Islet precursor cell (in vitro differentiated cells): Measurements from ENCODE around the gene CDH8.

ENCODE experiments used
- DNase-seq: peaks from one replicate; pipeline ENCODE4 v3.0.0-alpha.2; 2018

Gene CDH8

GRCh38 chr16:62029947-62030346, 6.3 kb downstream of the CDH8 start:
- DNase-seq, result no peak

DNA sequence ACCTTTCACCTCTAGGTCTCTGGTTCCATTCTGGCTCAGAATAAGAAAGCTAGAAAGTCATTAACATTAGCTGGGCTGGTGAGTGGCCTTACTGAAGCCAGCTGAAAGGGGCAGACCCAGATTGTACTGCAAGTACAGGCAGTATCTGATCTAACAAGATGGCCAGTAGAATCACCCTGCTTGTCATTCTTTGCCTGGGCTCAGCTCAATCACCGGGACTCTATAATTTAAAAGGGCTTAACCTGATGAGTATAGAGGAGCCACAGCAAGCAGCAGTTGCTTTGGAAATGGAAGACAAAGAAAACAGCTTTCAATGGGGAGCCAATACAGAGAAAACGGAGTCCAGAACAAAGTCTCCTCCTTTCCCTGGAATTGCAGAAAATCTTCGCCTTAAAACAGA, 13.6 kb downstream of the CDH8 start:
- no peak for DNase-seq

- no peak for DNase-seq
Observed at GRCh38 chr16:62021161-62021581, 15.1 kb downstream of the CDH8 start.

GRCh38 chr16:62020681-62021080, 15.6 kb downstream of the CDH8 start:
- DNase-seq, result no peak

DNA sequence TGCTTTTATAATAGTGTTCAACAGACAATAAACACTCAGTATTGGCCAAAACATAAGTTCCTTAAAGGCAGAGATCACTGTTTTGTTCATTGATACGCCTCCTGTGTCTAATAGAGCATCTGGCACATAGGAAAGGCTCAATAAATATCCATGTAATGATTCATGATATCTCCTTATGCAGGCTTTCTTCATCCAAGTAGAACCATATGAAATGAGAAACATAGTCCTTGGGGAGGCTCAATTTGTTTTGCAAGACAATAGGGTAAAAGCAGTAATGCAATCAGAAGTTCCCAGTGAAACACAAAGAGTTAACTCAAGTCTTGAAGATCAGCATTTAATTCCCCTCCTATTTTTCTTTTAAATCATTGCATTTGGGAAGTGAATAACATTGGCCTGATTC, 16.4 kb downstream of the CDH8 start:
- DNase-seq, result no peak

DNA sequence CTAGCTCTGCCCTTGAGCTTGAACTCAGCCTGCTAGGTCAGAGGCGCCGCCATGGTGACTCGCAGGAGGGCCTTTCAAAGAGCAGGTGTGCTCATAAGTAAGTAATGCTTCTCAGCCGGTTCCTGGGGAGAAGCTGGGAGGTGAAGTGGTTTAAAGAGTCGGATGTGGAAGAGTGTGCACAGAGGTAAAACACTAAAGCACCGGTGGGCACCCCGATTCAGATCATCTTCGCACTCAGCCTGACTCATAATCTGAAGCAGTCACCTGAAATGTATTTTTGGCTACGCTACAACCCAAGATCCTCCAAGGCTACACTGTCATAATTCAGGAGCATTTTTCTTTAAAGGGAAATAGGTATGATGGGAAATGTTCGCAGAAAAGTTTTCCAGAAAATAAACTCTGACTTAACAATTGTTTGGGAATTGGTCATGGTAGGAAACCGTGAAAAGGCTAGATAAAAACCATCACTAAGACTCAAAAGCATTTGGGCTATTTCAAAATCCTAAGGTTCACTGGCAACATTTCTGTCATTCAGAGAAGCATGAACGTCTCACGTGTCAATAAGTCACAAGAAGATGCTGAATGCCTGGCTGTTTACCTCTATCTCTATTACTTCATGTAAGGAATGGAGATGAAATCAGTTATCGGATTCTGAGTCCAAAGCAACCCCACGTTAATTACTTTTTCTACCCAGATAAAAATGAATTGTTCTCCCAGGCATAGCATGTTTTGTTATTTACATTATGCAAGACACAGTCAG, 17.8 kb downstream of the CDH8 start:
- DNase-seq, result no peak

DNA sequence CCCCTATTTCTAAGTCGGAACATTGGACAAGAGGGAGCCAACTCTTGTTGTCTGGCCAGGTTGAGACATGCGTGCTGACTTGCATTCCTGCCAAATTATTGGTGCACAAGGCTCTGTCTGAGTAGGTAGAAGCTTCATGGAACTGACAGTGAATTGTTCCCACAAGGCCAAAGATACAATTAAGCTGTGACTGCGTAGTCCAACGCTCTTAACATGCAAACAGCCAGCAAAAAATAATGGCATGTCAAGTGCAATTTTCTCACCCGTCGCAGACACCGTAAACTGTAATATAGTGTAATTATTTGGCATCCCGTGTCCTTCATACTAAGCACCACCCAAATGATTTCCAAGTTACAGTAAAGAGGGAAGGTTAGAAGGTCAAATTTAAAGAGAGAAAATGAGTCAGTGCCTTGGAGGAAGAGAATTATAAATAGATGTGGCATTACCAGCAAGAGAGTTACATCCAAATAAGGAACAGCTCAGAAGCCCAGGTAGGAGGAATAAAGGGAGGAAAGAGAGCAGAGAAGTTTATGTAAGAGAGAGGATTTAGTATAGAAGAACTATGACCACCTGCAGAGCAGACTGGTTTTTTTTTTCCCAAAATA, 21.8 kb downstream of the CDH8 start:
- DNase-seq, result no peak

DNA sequence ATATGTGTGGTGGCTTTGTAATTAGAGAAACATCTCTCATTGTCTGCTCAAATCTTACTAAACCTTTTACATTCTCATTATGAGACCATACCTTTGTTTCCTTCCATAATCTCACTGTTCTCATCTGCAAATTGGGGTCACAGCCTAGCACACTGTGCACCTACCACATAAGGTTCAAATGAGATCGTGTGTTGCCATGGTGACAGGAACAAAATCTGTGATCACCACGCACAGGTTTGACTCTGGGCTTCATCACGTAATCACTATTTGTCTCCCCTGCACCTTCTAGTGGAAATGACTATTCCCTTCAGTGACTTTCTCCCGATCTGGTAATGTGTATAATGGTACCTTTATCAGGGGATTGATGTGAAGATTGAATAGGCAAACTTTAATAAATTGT, 26.1 kb downstream of the CDH8 start:
- no peak for DNase-seq

GRCh38 chr16:61998460-61998859, 37.8 kb downstream of the CDH8 start:
- DNase-seq, result no peak

GRCh38 chr16:61993108-61993507, 43.1 kb downstream of the CDH8 start:
- DNase-seq, result no peak

DNA sequence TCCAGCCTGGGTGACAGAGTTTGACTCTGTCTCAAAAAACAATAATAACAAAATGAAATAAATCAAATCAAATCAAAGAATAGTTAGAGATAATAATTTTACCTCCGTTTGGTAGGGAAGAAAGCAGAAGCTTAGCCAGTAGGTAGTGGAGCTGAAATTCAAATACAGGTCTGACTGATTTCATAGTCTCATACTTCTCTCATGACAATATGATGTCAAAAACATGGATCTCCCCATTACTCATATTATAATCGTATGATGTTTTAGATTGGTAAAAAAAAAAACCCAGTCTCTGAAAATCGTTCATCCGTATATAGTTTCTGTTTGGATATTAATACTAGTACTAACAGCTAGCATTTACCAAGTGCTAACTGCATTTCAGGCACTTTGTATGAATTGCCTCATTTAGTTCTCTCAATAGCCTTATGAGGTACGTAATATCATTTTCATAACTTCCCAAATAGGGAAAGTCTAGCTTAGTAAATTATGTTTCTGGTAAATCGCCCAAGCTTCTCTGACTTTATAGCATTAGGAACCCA, 48.7 kb downstream of the CDH8 start:
- DNase-seq, result no peak

DNA sequence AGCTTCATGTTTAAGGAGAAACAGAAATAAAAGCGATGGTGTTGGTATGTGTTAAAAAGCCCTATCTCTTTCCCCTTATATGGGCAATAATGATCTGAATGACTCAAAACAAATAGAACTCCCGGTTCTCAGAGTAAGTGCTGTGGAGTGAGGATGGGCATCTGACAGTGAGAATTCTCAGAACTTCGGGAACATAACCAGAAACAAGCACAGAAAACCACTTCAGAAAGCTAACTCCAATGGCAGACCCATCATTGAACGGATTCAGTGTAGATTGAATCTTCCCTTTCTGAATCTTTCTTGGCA, 67.2 kb downstream of the CDH8 start:
- no peak for DNase-seq

- no peak for DNase-seq
Observed at GRCh38 chr16:61968242-61969076, 67.8 kb downstream of the CDH8 start.

- DNase-seq, result no peak
Observed at GRCh38 chr16:61957075-61957855, 79.0 kb downstream of the CDH8 start.

DNA sequence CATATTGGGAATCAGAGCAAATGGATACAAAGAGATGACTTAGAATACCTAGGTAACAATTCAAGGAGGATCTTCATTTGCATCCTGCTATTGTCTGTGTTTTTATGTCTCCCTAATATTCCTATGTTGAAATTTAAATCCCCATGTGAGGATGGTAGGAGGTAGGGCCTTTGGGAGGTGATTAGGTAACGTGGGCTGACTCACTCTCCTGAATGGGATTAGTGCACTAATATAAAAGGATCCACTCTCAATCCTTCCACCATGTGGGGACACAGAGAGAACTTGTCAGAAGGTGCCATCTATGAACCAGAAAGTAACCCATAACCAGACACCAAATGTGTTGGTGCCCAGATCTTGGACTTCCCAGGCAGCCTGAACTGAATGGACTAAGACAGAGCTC, 83.4 kb downstream of the CDH8 start:
- DNase-seq, result no peak

GRCh38 chr16:61948414-61948813, 87.8 kb downstream of the CDH8 start:
- DNase-seq, result no peak

DNA sequence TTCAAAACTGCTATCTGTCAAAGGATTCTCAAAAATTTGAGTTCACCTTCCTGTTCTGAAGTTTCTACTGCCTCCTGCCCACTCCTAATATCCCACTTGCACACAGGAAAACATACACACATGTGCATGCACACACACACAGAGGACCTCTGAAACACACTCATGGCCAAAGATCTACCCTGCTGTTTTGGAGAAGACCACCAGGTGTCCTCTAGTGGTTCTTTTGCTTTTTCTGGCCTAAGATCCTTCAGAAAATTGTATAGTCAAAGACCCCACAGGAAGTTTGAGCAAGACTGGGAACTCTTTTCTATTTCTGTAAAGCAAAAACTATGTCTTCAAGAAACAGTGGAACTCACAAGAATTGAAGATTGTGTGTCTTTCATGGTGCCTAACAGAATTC, 90.2 kb downstream of the CDH8 start:
- DNase-seq, result no peak

GRCh38 chr16:61945511-61945910, 90.7 kb downstream of the CDH8 start:
- DNase-seq, result no peak

GRCh38 chr16:61944004-61944403, 92.2 kb downstream of the CDH8 start:
- DNase-seq, result no peak

GRCh38 chr16:61940611-61941010, 95.6 kb downstream of the CDH8 start:
- no peak for DNase-seq

GRCh38 chr16:61937646-61938045, 98.6 kb downstream of the CDH8 start:
- DNase-seq, result no peak

- DNase-seq, result no peak
Observed at GRCh38 chr16:61936522-61936921, 99.7 kb downstream of the CDH8 start.

- DNase-seq, result no peak
Observed at GRCh38 chr16:61934601-61935000, 101.6 kb downstream of the CDH8 start.
